Right lobe of liver (tissue), 6 donors: Measurements from ENCODE around the gene EMILIN2. TPM values are rescaled to one million over a fixed set of nuclear protein-coding genes. Genes with fewer than 3 reads are reported as not detected.

ENCODE experiments used
- ATAC-seq, 4 donors: fragments of 200-7000 bp; cut with Tn5 transposase; one replicate each; pipeline ENCODE4 v1.9.1; 2020; ENCODE audit warnings: mild to moderate bottlenecking in 4 of 4, moderate library complexity in 4 of 4
- DNase-seq, 3 donors: peaks; one replicate each; pipeline ENCODE4 v3.0.0-alpha.2; 2020
- H3K27ac ChIP-seq, 3 donors: fragments of 200-600 bp; one replicate each; pipeline ENCODE4 v1.8.0; 2022
- H3K27me3 ChIP-seq, 2 donors: fragments of 200-600 bp; one replicate each; pipeline ENCODE4 v1.8.0; 2022
- H3K36me3 ChIP-seq, 4 donors: fragments of 200-600 bp; sonication (generic) in 1 of 4; one replicate each; pipeline versions ENCODE4 v1.5.1 to v1.8.0; 2017 to 2022; ENCODE audit warnings: control low read depth in 1 of 4
- H3K4me1 ChIP-seq, 4 donors: fragments of 200-600 bp; sonication (generic) in 1 of 4; one replicate each; pipeline versions ENCODE4 v1.5.1 to v1.8.0; 2017 to 2022; ENCODE audit warnings: control low read depth in 1 of 4
- H3K4me3 ChIP-seq, 3 donors: fragments of 200-600 bp; one replicate each; pipeline ENCODE4 v1.8.0; 2022
- H3K9me3 ChIP-seq, 4 donors: fragments of 200-600 bp; sonication (generic) in 1 of 4; one replicate each; pipeline versions ENCODE4 v1.5.1 to v1.8.0; 2017 to 2022; ENCODE audit warnings: control low read depth in 1 of 4
- POLR2A ChIP-seq: fragments of 450-650 bp; IDR thresholded peaks from one replicate; pipeline ENCODE4 v1.6.1; 2017; ENCODE audit warnings: antibody characterized with exemption, mild to moderate bottlenecking
- WGBS: methylation state at CpG from one replicate; pipeline ENCODE4 v1.1.6; 2018; ENCODE audit warnings: low coverage, low lambda C conversion rate; ENCODE audit not compliant: insufficient coverage; ENCODE audit errors: missing lambda C conversion rate; 5-methylcytosine and 5-hydroxymethylcytosine counted together
- intact Hi-C, 2 donors: fragments of 100-400 bp; cut with DNase I; formaldehyde crosslinking; loops; one replicate each; pipeline versions ENCODE4 v1.11.2 to v1.14.1; 2022
- total RNA-seq, 6 experiments: library from RNA; depleted of rRNA in 2 of 6; stranded (reverse); fragments of >200 nt in 2 of 6; fragmentation: NEBNext Ultra II Directional in 3 of 6; extraction: Animal tissue kit (Norgen Biotek cat#: 25700) in 3 of 6; gene quantifications; one replicate each; pipeline versions ENCODE4 v1.1.0 to v1.2.4, GENCODE V29; 2016 to 2023
- TF ChIP-seq, protein P1 (sequence below), 4 donors: fragments of 200-600 bp in 3 of 4; fragments of 450-650 bp in 1 of 4; IDR thresholded peaks; one replicate each; pipeline versions ENCODE4 v1.5.1 to v1.8.0; 2016 to 2022; ENCODE audit warnings: antibody characterized with exemption in 4 of 4, mild to moderate bottlenecking in 2 of 4
- donor health status: DM: no; HTN: yes; CAD: no.
- donor health status: DM: no; HTN: no; CAD: no.
- donor health status: DM: no; HTN: no; CAD: no.
- donor health status: DM: no; HTN: yes; CAD: no.
- donor health status: DM: no; HTN: yes; CAD: no.

EMILIN2 gene
- total RNA-seq, 6 experiments from 2014 or later = 0.99 to 4.4 (median 2.3) TPM

DNA sequence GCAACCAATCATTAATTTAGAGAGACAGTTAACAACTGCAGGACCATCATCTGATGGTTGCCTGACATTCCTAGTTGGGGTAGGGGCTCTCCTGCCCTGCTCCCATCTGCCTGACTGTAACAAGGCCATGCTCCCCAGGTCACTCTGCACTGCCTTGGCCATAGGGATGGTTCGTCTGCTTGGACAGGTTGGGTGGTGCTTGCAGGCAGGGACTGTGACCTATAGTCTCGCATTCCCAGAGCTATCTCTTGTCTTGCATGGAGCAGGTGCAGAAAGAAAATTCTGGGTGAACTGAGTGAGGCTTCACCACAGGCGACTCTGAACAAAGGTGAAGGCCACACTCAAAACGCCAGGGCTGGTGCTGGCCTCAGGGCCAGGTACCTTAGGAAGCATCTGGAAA, 64.7 kb downstream of the EMILIN2 start:
- ATAC-seq = peak in 2 of 4 donors; percentile 0 to 3
- peaks cover 0 to 38% (median 16%) of the 10 kb centered on the region in 4 donors for H3K36me3 ChIP-seq
- DNase-seq = no peak
- H3K27ac ChIP-seq = no peak overlapping the region
- TF ChIP-seq POLR2A = no peak
- TF ChIP-seq, protein P1, sequence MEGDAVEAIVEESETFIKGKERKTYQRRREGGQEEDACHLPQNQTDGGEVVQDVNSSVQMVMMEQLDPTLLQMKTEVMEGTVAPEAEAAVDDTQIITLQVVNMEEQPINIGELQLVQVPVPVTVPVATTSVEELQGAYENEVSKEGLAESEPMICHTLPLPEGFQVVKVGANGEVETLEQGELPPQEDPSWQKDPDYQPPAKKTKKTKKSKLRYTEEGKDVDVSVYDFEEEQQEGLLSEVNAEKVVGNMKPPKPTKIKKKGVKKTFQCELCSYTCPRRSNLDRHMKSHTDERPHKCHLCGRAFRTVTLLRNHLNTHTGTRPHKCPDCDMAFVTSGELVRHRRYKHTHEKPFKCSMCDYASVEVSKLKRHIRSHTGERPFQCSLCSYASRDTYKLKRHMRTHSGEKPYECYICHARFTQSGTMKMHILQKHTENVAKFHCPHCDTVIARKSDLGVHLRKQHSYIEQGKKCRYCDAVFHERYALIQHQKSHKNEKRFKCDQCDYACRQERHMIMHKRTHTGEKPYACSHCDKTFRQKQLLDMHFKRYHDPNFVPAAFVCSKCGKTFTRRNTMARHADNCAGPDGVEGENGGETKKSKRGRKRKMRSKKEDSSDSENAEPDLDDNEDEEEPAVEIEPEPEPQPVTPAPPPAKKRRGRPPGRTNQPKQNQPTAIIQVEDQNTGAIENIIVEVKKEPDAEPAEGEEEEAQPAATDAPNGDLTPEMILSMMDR (IDR thresholded peaks at IDR 0.05) = no peak
- intact Hi-C loops = no loop called here
- no peak overlapping the region for H3K4me3 ChIP-seq
- H3K4me1 ChIP-seq = no peaks in the 10 kb centered on the region
- peaks cover 0 to under 1% of the 10 kb centered on the region in 2 donors for H3K27me3 ChIP-seq
- no peaks in the 10 kb centered on the region for H3K9me3 ChIP-seq
- 33% methylated on average over 1 of the region's 4 CpGs for WGBS

DNA sequence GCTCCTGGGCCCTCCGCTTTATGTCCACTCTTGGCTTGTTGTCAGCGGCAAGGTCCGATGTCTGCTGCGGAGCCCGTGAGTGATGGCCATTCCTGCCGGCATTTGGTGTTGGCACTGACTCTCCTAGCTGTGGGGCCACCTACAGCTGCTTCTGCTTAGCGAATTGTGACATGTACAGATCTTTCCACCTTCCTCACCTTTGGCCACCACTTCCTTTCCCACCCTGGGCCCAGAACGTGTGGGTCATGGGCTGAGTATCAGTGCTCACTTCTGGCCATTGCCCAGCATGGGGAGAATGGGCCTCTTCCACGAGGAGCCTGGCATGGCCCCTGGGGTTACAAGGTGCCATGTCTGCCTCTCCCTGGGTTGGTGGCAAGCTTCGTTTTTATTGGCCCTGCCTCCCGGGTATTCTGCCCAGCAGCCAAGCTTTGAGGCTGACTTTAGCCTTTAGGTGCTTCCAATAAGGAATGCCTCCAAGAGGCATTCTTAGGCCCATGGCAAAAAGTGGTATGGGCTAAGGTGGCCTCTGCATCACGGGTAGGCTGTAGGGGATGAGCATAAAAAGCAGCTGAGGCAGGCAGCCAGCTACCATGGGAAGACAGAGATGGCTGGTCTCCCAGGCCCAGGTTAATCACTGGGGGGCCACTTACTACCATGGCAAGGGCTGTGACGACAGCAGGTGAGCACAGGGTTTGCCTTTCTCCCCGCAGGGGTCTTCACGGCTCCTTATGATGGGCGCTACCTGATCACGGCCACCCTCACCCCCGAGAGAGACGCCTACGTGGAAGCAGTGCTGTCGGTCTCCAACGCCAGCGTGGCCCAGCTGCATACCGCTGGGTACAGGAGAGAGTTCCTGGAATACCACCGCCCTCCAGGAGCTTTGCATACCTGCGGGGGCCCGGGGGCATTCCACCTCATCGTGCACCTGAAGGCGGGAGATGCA, 65.8 kb downstream of the EMILIN2 start:
- DNase-seq = no peak
- intact Hi-C loops = no loop called here
- TF ChIP-seq, protein P1 (IDR thresholded peaks at IDR 0.05) = no peak
- no peak for TF ChIP-seq POLR2A
- 23% methylated on average over 3 of the region's 29 CpGs for WGBS
- H3K4me3 ChIP-seq = no peak overlapping the region
- ATAC-seq = peak in 1 of 4 donors; percentile 1
- H3K27ac ChIP-seq = no peak overlapping the region
- H3K4me1 ChIP-seq = no peaks in the 10 kb centered on the region
- H3K27me3 ChIP-seq = no peaks in the 10 kb centered on the region
- H3K9me3 ChIP-seq = no peaks in the 10 kb centered on the region
- H3K36me3 ChIP-seq = peaks cover 0 to 49% (median 26%) of the 10 kb centered on the region in 4 donors

DNA sequence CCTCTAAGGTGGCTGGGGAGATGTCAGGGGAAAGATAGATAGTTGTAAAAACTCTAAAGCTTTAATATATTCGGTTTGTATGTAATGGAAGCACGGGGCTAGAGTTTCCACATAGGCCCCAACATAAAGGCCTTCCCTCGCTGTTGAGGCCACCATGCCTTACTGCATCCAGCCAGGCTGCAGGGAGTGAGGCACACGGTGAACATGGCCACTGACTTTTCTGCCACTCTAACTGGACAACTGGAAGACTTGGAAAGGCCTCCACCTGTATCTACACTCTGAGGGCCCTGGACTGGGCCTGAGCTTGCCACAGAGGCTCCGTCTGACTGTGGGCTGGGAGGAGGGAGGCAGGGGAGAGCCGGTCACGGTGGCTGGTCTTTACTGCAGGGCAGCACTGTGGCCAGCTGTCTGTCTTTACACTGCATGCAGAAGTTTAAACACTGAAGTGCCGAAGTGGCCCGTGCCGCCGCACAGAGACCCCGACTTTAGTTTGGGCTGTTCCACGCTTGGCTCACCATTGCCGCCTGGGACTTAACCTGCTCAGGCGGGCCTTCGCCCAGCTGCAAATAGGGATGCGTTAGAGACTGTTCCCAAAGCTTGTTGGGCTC, 66.7 kb downstream of the EMILIN2 start:
- Histone ChIP-seq H3K36me3 (peaks cover 0 to 58% (median 31%) of the 10 kb centered on the region in 4 donors), H3K4me1 (no peaks in the 10 kb centered on the region), H3K27me3 (no peaks in the 10 kb centered on the region), H3K4me3 (no peak overlapping the region), H3K9me3 (no peaks in the 10 kb centered on the region), H3K27ac (no peak overlapping the region)
- intact Hi-C loops = no loop called here
- no peak for TF ChIP-seq POLR2A
- TF ChIP-seq, protein P1 (IDR thresholded peaks at IDR 0.05) = no peak
- DNase-seq (no peak), ATAC-seq (peak in 2 of 4 donors; percentile 2 to 4)
- 84% methylated on average over 5 of the region's 17 CpGs for WGBS

DNA sequence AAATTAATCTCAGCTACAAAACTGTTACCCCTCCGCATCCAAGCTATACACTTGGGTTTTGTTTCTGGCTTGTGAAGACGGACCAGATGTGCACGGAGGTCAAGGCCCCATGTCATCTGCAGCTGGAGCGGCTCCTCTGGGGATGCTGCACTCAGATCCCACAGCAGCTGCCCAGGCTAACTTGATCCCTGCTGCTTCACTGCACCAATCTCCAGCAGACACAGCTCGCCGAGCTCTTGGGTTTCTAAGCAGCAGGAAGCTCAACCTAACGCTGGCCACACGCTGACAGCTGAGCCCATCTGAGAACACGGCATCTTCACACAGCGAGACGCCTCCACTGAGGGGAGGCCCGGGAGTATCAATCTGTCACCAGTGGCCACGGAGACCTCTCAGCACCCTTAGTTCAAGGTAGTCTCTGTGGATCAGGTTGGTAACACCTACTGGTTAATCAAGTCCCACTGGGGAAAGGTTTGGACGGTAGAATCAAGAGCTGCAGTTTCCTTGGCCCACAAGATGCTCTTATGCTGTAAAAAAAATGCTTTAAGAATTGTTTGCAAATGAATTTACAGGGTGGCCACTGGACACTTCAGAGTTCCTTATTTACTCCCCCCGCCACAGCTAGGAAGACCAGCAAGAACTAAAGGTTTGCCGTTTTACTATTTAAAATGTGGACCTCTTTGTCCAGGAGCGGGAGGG, 67.5 kb downstream of the EMILIN2 start:
- Histone ChIP-seq H3K4me1 (no peaks in the 10 kb centered on the region), H3K36me3 (peaks cover 0 to 66% (median 38%) of the 10 kb centered on the region in 4 donors), H3K27me3 (no peaks in the 10 kb centered on the region), H3K4me3 (no peak overlapping the region), H3K9me3 (no peaks in the 10 kb centered on the region), H3K27ac (no peak overlapping the region)
- intact Hi-C loops = no loop called here
- TF ChIP-seq, protein P1 (IDR thresholded peaks at IDR 0.05) = no peak
- TF ChIP-seq POLR2A = no peak
- DNase-seq = no peak
- no peak for ATAC-seq
- 83% methylated on average over 2 of the region's 17 CpGs for WGBS
